Measurements from ENCODE around the gene KCTD15. TPM values are rescaled to one million over a fixed set of nuclear protein-coding genes. Genes with fewer than 3 reads are reported as not detected.

KCTD15 gene
- polyA plus RNA-seq, 1 donor: 32.2 TPM

- no peak for DNase-seq (ENCODE audit: low read depth)
These were observed 25.1 kb upstream of the KCTD15 start for GRCh38 chr19:33771384-33772101.

GRCh38 chr19:33772102-33772857 lies 24.4 kb upstream of the KCTD15 start:
- no peak for DNase-seq (ENCODE audit: low read depth)

GRCh38 chr19:33772858-33773180 lies 23.9 kb upstream of the KCTD15 start:
- no peak for DNase-seq (ENCODE audit: low read depth)

- no peak for DNase-seq (ENCODE audit: low read depth)
These were observed 22.7 kb upstream of the KCTD15 start for GRCh38 chr19:33773704-33774624.

GRCh38 chr19:33774751-33775150 lies 21.9 kb upstream of the KCTD15 start:
- no peak for DNase-seq (ENCODE audit: low read depth)

- DNase-seq (ENCODE audit: low read depth): no peak
These were observed 20.8 kb upstream of the KCTD15 start for GRCh38 chr19:33775731-33776487.

GRCh38 chr19:33777351-33777750 lies 19.3 kb upstream of the KCTD15 start:
- DNase-seq (ENCODE audit: low read depth): no peak

- no peak for DNase-seq (ENCODE audit: low read depth)
These were observed 18.9 kb upstream of the KCTD15 start for GRCh38 chr19:33777753-33778088.

- no peak for DNase-seq (ENCODE audit: low read depth)
These were observed 18.4 kb upstream of the KCTD15 start for GRCh38 chr19:33778089-33778791.

GRCh38 chr19:33779849-33780248 lies 16.8 kb upstream of the KCTD15 start:
- no peak for DNase-seq (ENCODE audit: low read depth)

GRCh38 chr19:33780251-33780650 lies 16.4 kb upstream of the KCTD15 start:
- no peak for DNase-seq (ENCODE audit: low read depth)

- no peak for DNase-seq (ENCODE audit: low read depth)
These were observed 15.9 kb upstream of the KCTD15 start for GRCh38 chr19:33780746-33781145.

- no peak for DNase-seq (ENCODE audit: low read depth)
These were observed 15.2 kb upstream of the KCTD15 start for GRCh38 chr19:33781415-33781935.

GRCh38 chr19:33781996-33782395 lies 14.7 kb upstream of the KCTD15 start:
- DNase-seq (ENCODE audit: low read depth): no peak

- no peak for DNase-seq (ENCODE audit: low read depth)
These were observed 12.2 kb upstream of the KCTD15 start for GRCh38 chr19:33784432-33784831.

- no peak for DNase-seq (ENCODE audit: low read depth)
These were observed 10.9 kb upstream of the KCTD15 start for GRCh38 chr19:33785795-33786194.

GRCh38 chr19:33788676-33789075 lies 8.0 kb upstream of the KCTD15 start:
- DNase-seq (ENCODE audit: low read depth): no peak

GRCh38 chr19:33789344-33789743 lies 7.3 kb upstream of the KCTD15 start:
- no peak for DNase-seq (ENCODE audit: low read depth)

GRCh38 chr19:33794683-33795369 lies 1.8 kb upstream of the KCTD15 start:
- DNase-seq (ENCODE audit: low read depth): no peak
